HepG2 (cell line): ENCODE measurements around the gene NOTUM. TPM values are rescaled to one million over a fixed set of nuclear protein-coding genes. Genes with fewer than 3 reads are reported as not detected.
A peak's percentile ranks its signal among the peaks of the same experiment; 100 is the strongest.

Experiments used
- ATAC-seq: fragments of 200-7000 bp; cut with Tn5 transposase; 3 replicates; pipeline ENCODE4 v1.9.1; 2020; ENCODE audit warnings: mild to moderate bottlenecking, moderate library complexity
- BruUV-seq: library from RNA; stranded (reverse); fragments of 400-500 nt; replicated peaks from 2 replicates; lab custom pipeline; 2021; lab: Mats Ljungman, UMichigan
- CTCF ChIA-PET: fragments of 300-600 bp; formaldehyde crosslinking; extraction: SDS; loops from one replicate; lab custom pipeline; 2021; ENCODE audit warnings: low total read pairs, inconsistent platforms, low intra/inter-chr PET ratio; lab: Yijun Ruan, JAX
- POLR2A ChIA-PET: fragments of 350-600 bp; sonication (Branson Sonifier 250); formaldehyde crosslinking; loops from one replicate; lab custom pipeline; 2020; ENCODE audit warnings: antibody characterized with exemption, inconsistent platforms; lab: Yijun Ruan, JAX
- DNase-seq: peaks from one replicate; pipeline ENCODE4 v3.0.0-alpha.2; 2015; ENCODE audit warnings: low spot score
- FAIRE-seq: peaks from 3 replicates; lab custom pipeline; 2011; peaks lifted over from hg19 to GRCh38; lab: Jason Lieb, UNC
- H2AFZ ChIP-seq: one replicate; pipeline ENCODE4 v1.6.1; 2011; ENCODE audit warnings: low read length, inconsistent platforms
- H3K27ac ChIP-seq: fragments of 300-600 bp; 3 replicates; pipeline ENCODE4 v1.8.0; 2011; ENCODE audit warnings: mixed run types, mild to moderate bottlenecking, mixed read lengths, low read length, inconsistent platforms; ENCODE audit not compliant: insufficient read depth; ENCODE audit errors: extremely low read length
- H3K27me3 ChIP-seq, 2 experiments: fragments of 200-600 bp in 1 of 2; 2 replicates in 1 of 2; 3 replicates in 1 of 2; pipeline versions ENCODE4 v1.6.0 to v1.8.0; 2011; ENCODE audit warnings: low read length in 2 of 2, mild to moderate bottlenecking in 2 of 2, moderate library complexity in 2 of 2, inconsistent platforms in 1 of 2; ENCODE audit not compliant: insufficient read depth in 2 of 2, control insufficient read depth in 1 of 2
- H3K36me3 ChIP-seq, 2 experiments: fragments of 200-600 bp in 1 of 2; replicated peaks in 1 of 2; 2 replicates in 1 of 2; 3 replicates in 1 of 2; pipeline versions ENCODE4 v1.5.1 to v1.8.0; 2011; ENCODE audit warnings: low read length in 2 of 2, inconsistent platforms in 1 of 2; ENCODE audit not compliant: insufficient read depth in 2 of 2, control insufficient read depth in 1 of 2
- H3K4me1 ChIP-seq: 2 replicates; pipeline ENCODE4 v1.5.1; 2012; ENCODE audit warnings: low read length, inconsistent platforms; ENCODE audit not compliant: insufficient read depth
- H3K4me2 ChIP-seq: 2 replicates; pipeline ENCODE4 v1.6.0; 2011; ENCODE audit warnings: low read depth, low read length, inconsistent platforms
- H3K4me3 ChIP-seq, 3 experiments: fragments of 200-600 bp in 1 of 3; sonication (generic), shearing (Covaris generic) in 1 of 3; replicated peaks in 1 of 3; 2 replicates each; pipeline ENCODE4 v1.5.1; 2011 to 2016; ENCODE audit warnings: low read length in 3 of 3, inconsistent platforms in 2 of 3, low read depth in 2 of 3, mild to moderate bottlenecking in 2 of 3, control low read depth in 1 of 3, mixed read lengths in 1 of 3; ENCODE audit not compliant: insufficient read depth in 1 of 3
- H3K79me2 ChIP-seq: one replicate; pipeline ENCODE4 v1.6.1; 2011; ENCODE audit warnings: low read length, inconsistent platforms; ENCODE audit not compliant: insufficient read depth
- H3K9ac ChIP-seq: 2 replicates; pipeline ENCODE4 v1.6.0; 2011; ENCODE audit warnings: mild to moderate bottlenecking, low read depth, low read length, inconsistent platforms; ENCODE audit not compliant: insufficient read depth
- H3K9me3 ChIP-seq: 2 replicates; pipeline ENCODE4 v1.5.1; 2012; ENCODE audit warnings: mild to moderate bottlenecking, low read length
- H4K20me1 ChIP-seq: 2 replicates; pipeline ENCODE4 v1.6.0; 2011; ENCODE audit warnings: inconsistent platforms, mild to moderate bottlenecking, low read length, moderate library complexity; ENCODE audit not compliant: insufficient read depth
- AGO2 ChIP-seq: fragments of 200-400 bp; formaldehyde crosslinking; optimal IDR thresholded peaks from 2 replicates; pipeline ENCODE3; 2017; ENCODE audit warnings: mild to moderate bottlenecking, low read depth, low read length, moderate library complexity
- AHR ChIP-seq: IDR thresholded peaks from 2 replicates; pipeline ENCODE4 v1.6.1; 2018; ENCODE audit warnings: missing genetic modification reagents, missing compliant biosample characterization
- ESRRA ChIP-seq: sonication (generic); formaldehyde crosslinking; IDR thresholded peaks from 2 replicates; pipeline ENCODE4 v1.5.1; 2020; ENCODE audit warnings: mild to moderate bottlenecking, low read depth, missing genetic modification reagents
- EZH2 ChIP-seq: conservative IDR thresholded peaks from 2 replicates; pipeline ENCODE4 v1.6.1; 2012; ENCODE audit warnings: mild to moderate bottlenecking, low read depth, low read length, moderate library complexity
- JUNB ChIP-seq: sonication (generic); formaldehyde crosslinking; IDR thresholded peaks from 2 replicates; pipeline ENCODE4 v1.8.0; 2022; ENCODE audit warnings: missing genetic modification reagents, mild to moderate bottlenecking, borderline replicate concordance
- KLF9 ChIP-seq: IDR thresholded peaks from 2 replicates; pipeline ENCODE4 v1.6.1; 2016; ENCODE audit warnings: low read depth
- MED1 ChIP-seq: sonication (generic); formaldehyde crosslinking; IDR thresholded peaks from 2 replicates; pipeline ENCODE4 v1.4.0; 2020; ENCODE audit warnings: missing genetic modification reagents
- MYC ChIP-seq: sonication (generic); formaldehyde crosslinking; IDR thresholded peaks from 2 replicates; pipeline ENCODE4 v1.9.0; 2021; ENCODE audit warnings: missing genetic modification reagents, borderline replicate concordance
- PAX8 ChIP-seq: sonication (generic); formaldehyde crosslinking; IDR thresholded peaks from 2 replicates; pipeline ENCODE4 v1.8.0; 2022; ENCODE audit warnings: mild to moderate bottlenecking, missing genetic modification reagents, borderline replicate concordance
- POLR2AphosphoS2 ChIP-seq: IDR thresholded peaks from 2 replicates; pipeline ENCODE4 v1.6.1; 2011; ENCODE audit warnings: low read depth, low read length, improper control_type of control experiment
- RBFOX2 ChIP-seq: fragments of 200-400 bp; formaldehyde crosslinking; IDR thresholded peaks from 2 replicates; pipeline ENCODE4 v1.6.1; 2017; ENCODE audit warnings: low read depth, mild to moderate bottlenecking, low read length
- TCF7L2 ChIP-seq: IDR thresholded peaks from 2 replicates; pipeline ENCODE4 v1.6.1; 2011; ENCODE audit warnings: mild to moderate bottlenecking, low read depth, low read length, moderate library complexity
- TEF ChIP-seq: sonication (generic); formaldehyde crosslinking; IDR thresholded peaks from 2 replicates; pipeline ENCODE4 v1.5.0; 2020; ENCODE audit warnings: missing genetic modification reagents
- YEATS2 ChIP-seq: sonication (generic); formaldehyde crosslinking; IDR thresholded peaks from 2 replicates; pipeline ENCODE4 v1.4.0; 2020; ENCODE audit warnings: missing genetic modification reagents, borderline replicate concordance
- ZBTB8A ChIP-seq: sonication (generic); formaldehyde crosslinking; IDR thresholded peaks from 2 replicates; pipeline ENCODE4 v1.4.0; 2020; ENCODE audit warnings: mild to moderate bottlenecking, low read depth, missing genetic modification reagents, borderline replicate concordance
- ZMYM4 ChIP-seq: sonication (generic); formaldehyde crosslinking; IDR thresholded peaks from 2 replicates; pipeline ENCODE4 v1.8.1; 2023; ENCODE audit warnings: mild to moderate bottlenecking, missing genetic modification reagents
- ZNF251 ChIP-seq: sonication (generic); formaldehyde crosslinking; IDR thresholded peaks from 2 replicates; pipeline ENCODE4 v1.9.0; 2021; ENCODE audit warnings: mild to moderate bottlenecking, missing genetic modification reagents
- ZNF792 ChIP-seq: IDR thresholded peaks from 2 replicates; pipeline ENCODE4 v1.6.1; 2016
- ZZZ3 ChIP-seq: sonication (generic); formaldehyde crosslinking; IDR thresholded peaks from 2 replicates; pipeline ENCODE4 v1.4.0; 2020; ENCODE audit warnings: missing genetic modification reagents, mild to moderate bottlenecking, borderline replicate concordance
- WGBS: methylation state at CpG from one replicate; pipeline ENCODE4 v1.1.6; 2017; ENCODE audit warnings: low lambda C conversion rate; 5-methylcytosine and 5-hydroxymethylcytosine counted together
- in situ Hi-C: cut with HindIII; loops from 2 replicates; pipeline ENCODE4 v1.10.0; 2017; ENCODE audit warnings: low pct_unique_long_range_greater_than_20kb; ENCODE audit not compliant: extremely low pct_ligation_motif_present
- intact Hi-C: fragments of 100-400 bp; cut with micrococcal nuclease; formaldehyde crosslinking; loops from one replicate; pipeline ENCODE4 v1.10.0; 2022; ENCODE audit not compliant: unreplicated experiment
- polyA plus RNA-seq, 8 experiments: library from polyadenylated mRNA; depleted of rRNA in 3 of 8; stranded (reverse) in 7 of 8; unstranded in 1 of 8; fragments of >200 nt; fragmentation: Illumina TruSeq in 4 of 8; extraction: Trizol in 4 of 8; gene quantifications; 2 replicates each; pipeline versions ENCODE4 v1.2.1 to v1.2.3, GENCODE V29; 2011 to 2016; ENCODE audit warnings: low read depth in 4 of 8, missing spikeins in 1 of 8, mixed read lengths in 1 of 8; ENCODE audit not compliant: insufficient read depth in 1 of 8
- total RNA-seq, 5 experiments: library from RNA; depleted of rRNA; stranded (reverse); fragments of >200 nt; fragmentation: Illumina TruSeq; extraction: Trizol; gene quantifications; 2 replicates each; pipeline ENCODE4 v1.2.3, GENCODE V29; 2016; ENCODE audit warnings: low read depth in 1 of 5

The NOTUM gene
- total and polyA plus RNA-seq, 2 of the 13 experiments (the other 11 are each of a cell fraction or from before 2014, with no cell fraction given): 150 to 160 TPM

GRCh38 chr17:81986606-81987005 lies 25.6 kb upstream of the NOTUM start:
- Histone ChIP-seq H2AFZ (no peak overlapping the region), H3K27me3 (no peaks in the 10 kb centered on the region), H3K9ac (no peak overlapping the region), H3K36me3 (peaks cover 23 to 49% of the 10 kb centered on the region in 2 experiments), H4K20me1 (no peaks in the 10 kb centered on the region), H3K4me3 (no peak overlapping the region), H3K9me3 (no peaks in the 10 kb centered on the region), H3K4me2 (no peak overlapping the region), H3K27ac (no peak overlapping the region), H3K4me1 (peaks cover 43% of the 10 kb centered on the region), H3K79me2 (peaks cover 17% of the 10 kb centered on the region)
- POLR2A ChIA-PET: no interaction called here
- FAIRE-seq: no peak
- intact Hi-C loops (no loop called here), in situ Hi-C loops (no loop called here)
- 96% methylated on average over 25 of the region's 26 CpGs for WGBS
- ATAC-seq: no peak
- CTCF ChIA-PET: no interaction called here
- BruUV-seq: TSS peak; percentile 39
- no peak for DNase-seq
- TF ChIP-seq RBFOX2 (peak; percentile 71), PAX8 (CRISPR knock-in tag) (no peak), AGO2 (peak; percentile 67)

GRCh38 chr17:81984773-81985410 lies 23.9 kb upstream of the NOTUM start:
- Histone ChIP-seq H3K79me2 (peaks cover 7% of the 10 kb centered on the region), H3K27me3 (no peaks in the 10 kb centered on the region), H4K20me1 (no peaks in the 10 kb centered on the region), H3K9ac (no peak overlapping the region), H2AFZ (no peak overlapping the region), H3K4me3 (no peak overlapping the region), H3K4me1 (peaks cover 41% of the 10 kb centered on the region), H3K9me3 (no peaks in the 10 kb centered on the region), H3K4me2 (no peak overlapping the region), H3K36me3 (peaks cover 23 to 52% of the 10 kb centered on the region in 2 experiments), H3K27ac (no peak overlapping the region)
- ChIA-PET CTCF (no interaction called here), POLR2A (interaction anchor here (1.8 to 14.1 kb wide), 2 partner anchors 10 to 17 kb away, joined by 8 to 382 read pairs; no protein-coding TSS in a partner anchor)
- intact Hi-C loops (no loop called here), in situ Hi-C loops (no loop called here)
- WGBS: 96% methylated on average over 21 of the region's 21 CpGs
- ATAC-seq (no peak), DNase-seq (no peak), FAIRE-seq (peak; percentile 43)
- no TSS peak for BruUV-seq
- TF ChIP-seq YEATS2 (no peak), KLF9 (CRISPR knock-in tag) (no peak), AHR (CRISPR knock-in tag) (no peak), EZH2 (no peak), ZNF792 (CRISPR knock-in tag) (no peak), TCF7L2 (no peak), ZBTB8A (CRISPR knock-in tag) (no peak), ZMYM4 (CRISPR knock-in tag) (no peak), TEF (CRISPR knock-in tag) (no peak), ZZZ3 (CRISPR knock-in tag) (no peak), MYC (CRISPR knock-in tag) (no peak), POLR2AphosphoS2 (no peak), ZNF251 (CRISPR knock-in tag) (no peak), MED1 (no peak), ESRRA (CRISPR knock-in tag) (no peak), JUNB (CRISPR knock-in tag) (peak; percentile 20; the same call in 1 of the 2 replicates), RBFOX2 (peak; percentile 48; the same call in 1 of the 2 replicates)
